ENCODE data around the gene HEATR5B. TPM values are rescaled to one million over a fixed set of nuclear protein-coding genes. Genes with fewer than 3 reads are reported as not detected.
A peak's percentile ranks its signal among the peaks of the same experiment; 100 is the strongest.

The HEATR5B gene
- total RNA-seq, 1 donor from 2014 or later: 20.0 TPM

GRCh38 chr2:37026050-37026449 is 58.1 kb downstream of the HEATR5B start:
- peak; percentile 17 for TF ChIP-seq CTCF (IDR thresholded peaks at IDR 0.05; ENCODE audit: borderline replicate concordance)
- peaks cover 12% of the 10 kb centered on the region for H3K4me1 ChIP-seq

GRCh38 chr2:37020887-37021796 is 63.0 kb downstream of the HEATR5B start:
- Histone ChIP-seq H3K36me3 (peaks cover 83% of the 10 kb centered on the region), H3K4me1 (peaks cover 36% of the 10 kb centered on the region), H3K9me3 (replicated peaks) (no peaks in the 10 kb centered on the region), H3K27ac (replicated peaks) (peak overlapping the region; percentile 89), H3K4me3 (no peak overlapping the region), H3K27me3 (ENCODE audit: low read depth) (no peaks in the 10 kb centered on the region)
- no peak for DNase-seq
- TF ChIP-seq CTCF (IDR thresholded peaks at IDR 0.05; ENCODE audit: borderline replicate concordance): no peak
- intact Hi-C loops (cut with micrococcal nuclease): no loop called here

More at GRCh38 chr2:37026050-37026449, 58.1 kb downstream of the HEATR5B start:
- H3K4me3 ChIP-seq: no peak overlapping the region
- H3K27me3 ChIP-seq (ENCODE audit: low read depth): no peaks in the 10 kb centered on the region
- H3K36me3 ChIP-seq: peaks cover 84% of the 10 kb centered on the region
- H3K9me3 ChIP-seq (replicated peaks): no peaks in the 10 kb centered on the region
- no peak overlapping the region for H3K27ac ChIP-seq (replicated peaks)
- no peak for DNase-seq
- intact Hi-C loops (cut with micrococcal nuclease): no loop called here

- Histone ChIP-seq H3K4me1 (peaks cover 36% of the 10 kb centered on the region), H3K9me3 (replicated peaks) (no peaks in the 10 kb centered on the region), H3K27me3 (ENCODE audit: low read depth) (no peaks in the 10 kb centered on the region), H3K36me3 (peaks cover 81% of the 10 kb centered on the region), H3K4me3 (peak overlapping the region; percentile 48), H3K27ac (replicated peaks) (peak overlapping the region; percentile 89)
- DNase-seq: peak; percentile 84
- no peak for TF ChIP-seq CTCF (IDR thresholded peaks at IDR 0.05; ENCODE audit: borderline replicate concordance)
- intact Hi-C loops (cut with micrococcal nuclease): no loop called here
Observed at GRCh38 chr2:37020212-37020886, 63.8 kb downstream of the HEATR5B start.

- TF ChIP-seq CTCF (IDR thresholded peaks at IDR 0.05; ENCODE audit: borderline replicate concordance): no peak
- H3K27ac ChIP-seq (replicated peaks): peak overlapping the region; percentile 89
- no peaks in the 10 kb centered on the region for H3K27me3 ChIP-seq (ENCODE audit: low read depth)
- no peaks in the 10 kb centered on the region for H3K9me3 ChIP-seq (replicated peaks)
- H3K36me3 ChIP-seq: peaks cover 86% of the 10 kb centered on the region
- DNase-seq: no peak
- peaks cover 44% of the 10 kb centered on the region for H3K4me1 ChIP-seq
- H3K4me3 ChIP-seq: peak overlapping the region; percentile 25
- intact Hi-C loops (cut with micrococcal nuclease): no loop called here
Observed at GRCh38 chr2:37013315-37013641, 70.9 kb downstream of the HEATR5B start.

GRCh38 chr2:37011130-37011529 is 73.0 kb downstream of the HEATR5B start:
- intact Hi-C loops (cut with micrococcal nuclease): no loop called here
- H3K9me3 ChIP-seq (replicated peaks): no peaks in the 10 kb centered on the region
- DNase-seq: no peak
- no peaks in the 10 kb centered on the region for H3K27me3 ChIP-seq (ENCODE audit: low read depth)
- H3K36me3 ChIP-seq: peaks cover 89% of the 10 kb centered on the region
- H3K4me1 ChIP-seq: peaks cover 50% of the 10 kb centered on the region
- no peak for TF ChIP-seq CTCF (IDR thresholded peaks at IDR 0.05; ENCODE audit: borderline replicate concordance)
- peak overlapping the region; percentile 89 for H3K27ac ChIP-seq (replicated peaks)
- H3K4me3 ChIP-seq: peak overlapping the region; percentile 22
